Activated naive CD4-positive, alpha-beta T cell treated with anti-CD3 and anti-CD28 coated beads for 36 hours (primary cell): ENCODE data around the gene RSPO3. TPM values are rescaled to one million over a fixed set of nuclear protein-coding genes. Genes with fewer than 3 reads are reported as not detected.
"Not testable (repeated sequence)": the region's sequence is repeated elsewhere in the genome, so short reads cannot be mapped to it uniquely, and the experiment has no call there.

ENCODE experiments used
- CTCF ChIA-PET: fragments of 350-600 bp; sonication (Branson Sonifier 250); formaldehyde crosslinking; loops from one replicate; lab custom pipeline; 2021; ENCODE audit warnings: antibody characterized with exemption; lab: Charles Lee
- DNase-seq: peaks from one replicate; pipeline ENCODE4 v3.0.0-alpha.2; 2020
- H3K27ac Mint-ChIP-seq: one replicate; pipeline ENCODE4 v1.8.0; 2021; ENCODE audit warnings: mild to moderate bottlenecking, mixed read lengths
- H3K27me3 Mint-ChIP-seq: one replicate; pipeline ENCODE4 v1.8.0; 2021; ENCODE audit warnings: low read depth, mixed read lengths
- H3K36me3 Mint-ChIP-seq: one replicate; pipeline ENCODE4 v1.8.0; 2021; ENCODE audit warnings: low read depth, mixed read lengths
- H3K4me1 Mint-ChIP-seq: one replicate; pipeline ENCODE4 v1.8.0; 2021; ENCODE audit warnings: low read depth, mixed read lengths
- H3K4me3 Mint-ChIP-seq: one replicate; pipeline ENCODE4 v1.8.0; 2021; ENCODE audit warnings: mild to moderate bottlenecking, moderate library complexity, mixed read lengths
- H3K9me3 Mint-ChIP-seq: one replicate; pipeline ENCODE4 v1.8.0; 2021; ENCODE audit warnings: mixed read lengths
- intact Hi-C: fragments of 100-400 bp; cut with micrococcal nuclease; formaldehyde crosslinking; loops from one replicate; pipeline ENCODE4 v1.15.1; 2023
- total RNA-seq, 2 experiments: library from RNA; stranded (reverse); gene quantifications; one replicate each; pipeline ENCODE4 v1.2.3, GENCODE V29; 2021

Gene RSPO3
- total RNA-seq, 2 experiments from 2014 or later: not detected

- H3K27ac Mint-ChIP-seq: no peak overlapping the region
- intact Hi-C loops: no loop called here
- no peaks in the 10 kb centered on the region for H3K4me1 Mint-ChIP-seq
- peaks cover 6% of the 10 kb centered on the region for H3K27me3 Mint-ChIP-seq
- H3K36me3 Mint-ChIP-seq: no peaks in the 10 kb centered on the region
- H3K9me3 Mint-ChIP-seq: no peaks in the 10 kb centered on the region
- DNase-seq: no peak
- no peak overlapping the region for H3K4me3 Mint-ChIP-seq
- CTCF ChIA-PET: no interaction called here
These were observed 80.1 kb downstream of the RSPO3 start for GRCh38 chr6:127198549-127198948.

- no peak overlapping the region for H3K27ac Mint-ChIP-seq
- no peak for DNase-seq
- H3K9me3 Mint-ChIP-seq: no peaks in the 10 kb centered on the region
- H3K27me3 Mint-ChIP-seq: peaks cover 6% of the 10 kb centered on the region
- no peak overlapping the region for H3K4me3 Mint-ChIP-seq
- no peaks in the 10 kb centered on the region for H3K4me1 Mint-ChIP-seq
- intact Hi-C loops: no loop called here
- no peaks in the 10 kb centered on the region for H3K36me3 Mint-ChIP-seq
- CTCF ChIA-PET: no interaction called here
These were observed 81.0 kb downstream of the RSPO3 start for GRCh38 chr6:127199470-127199869.

- Mint-ChIP-seq H3K27me3 (peaks cover 6% of the 10 kb centered on the region), H3K4me3 (no peak overlapping the region), H3K27ac (no peak overlapping the region), H3K4me1 (no peaks in the 10 kb centered on the region), H3K9me3 (no peaks in the 10 kb centered on the region), H3K36me3 (no peaks in the 10 kb centered on the region)
- intact Hi-C loops: no loop called here
- CTCF ChIA-PET: no interaction called here
- no peak for DNase-seq
These were observed 81.6 kb downstream of the RSPO3 start for GRCh38 chr6:127200114-127200513.

GRCh38 chr6:127201321-127201720 is 82.8 kb downstream of the RSPO3 start:
- H3K4me3 Mint-ChIP-seq: no peak overlapping the region
- intact Hi-C loops: no loop called here
- no peaks in the 10 kb centered on the region for H3K9me3 Mint-ChIP-seq
- H3K36me3 Mint-ChIP-seq: no peaks in the 10 kb centered on the region
- no peaks in the 10 kb centered on the region for H3K4me1 Mint-ChIP-seq
- H3K27me3 Mint-ChIP-seq: peaks cover 6% of the 10 kb centered on the region
- no peak overlapping the region for H3K27ac Mint-ChIP-seq
- CTCF ChIA-PET: interaction anchor here (1.3 kb wide), 1 partner anchor 13 kb away, joined by 3 read pairs; no protein-coding TSS in a partner anchor
- no peak for DNase-seq

GRCh38 chr6:127202676-127203075 is 84.2 kb downstream of the RSPO3 start:
- CTCF ChIA-PET: no interaction called here
- no peak overlapping the region for H3K4me3 Mint-ChIP-seq
- no peak for DNase-seq
- no peaks in the 10 kb centered on the region for H3K4me1 Mint-ChIP-seq
- no peak overlapping the region for H3K27ac Mint-ChIP-seq
- intact Hi-C loops: no loop called here
- peaks cover 6% of the 10 kb centered on the region for H3K27me3 Mint-ChIP-seq
- H3K9me3 Mint-ChIP-seq: no peaks in the 10 kb centered on the region
- H3K36me3 Mint-ChIP-seq: no peaks in the 10 kb centered on the region

- no peak overlapping the region for H3K4me3 Mint-ChIP-seq
- CTCF ChIA-PET: no interaction called here
These were observed 85.8 kb downstream of the RSPO3 start for GRCh38 chr6:127204281-127204680.

GRCh38 chr6:127205036-127205435 is 86.6 kb downstream of the RSPO3 start:
- Mint-ChIP-seq H3K36me3 (no peaks in the 10 kb centered on the region), H3K27ac (no peak overlapping the region), H3K27me3 (peaks cover 14% of the 10 kb centered on the region), H3K4me3 (no peak overlapping the region), H3K9me3 (no peaks in the 10 kb centered on the region), H3K4me1 (no peaks in the 10 kb centered on the region)
- intact Hi-C loops: no loop called here
- DNase-seq: no peak
- CTCF ChIA-PET: no interaction called here

More at GRCh38 chr6:127204281-127204680, 85.8 kb downstream of the RSPO3 start:
- no peaks in the 10 kb centered on the region for H3K36me3 Mint-ChIP-seq
- intact Hi-C loops: no loop called here
- H3K9me3 Mint-ChIP-seq: no peaks in the 10 kb centered on the region
- no peaks in the 10 kb centered on the region for H3K4me1 Mint-ChIP-seq
- no peak for DNase-seq
- H3K27me3 Mint-ChIP-seq: peaks cover 14% of the 10 kb centered on the region
- no peak overlapping the region for H3K27ac Mint-ChIP-seq

GRCh38 chr6:127206531-127207095 is 88.1 kb downstream of the RSPO3 start:
- intact Hi-C loops: no loop called here
- no peaks in the 10 kb centered on the region for H3K4me1 Mint-ChIP-seq
- H3K27me3 Mint-ChIP-seq: peaks cover 18% of the 10 kb centered on the region
- CTCF ChIA-PET: no interaction called here
- H3K27ac Mint-ChIP-seq: no peak overlapping the region
- no peaks in the 10 kb centered on the region for H3K36me3 Mint-ChIP-seq
- H3K9me3 Mint-ChIP-seq: no peaks in the 10 kb centered on the region
- no peak overlapping the region for H3K4me3 Mint-ChIP-seq
- no peak for DNase-seq

GRCh38 chr6:127207591-127208120 is 89.2 kb downstream of the RSPO3 start:
- CTCF ChIA-PET: no interaction called here
- peaks cover 21% of the 10 kb centered on the region for H3K27me3 Mint-ChIP-seq
- no peak overlapping the region for H3K27ac Mint-ChIP-seq
- intact Hi-C loops: no loop called here
- no peaks in the 10 kb centered on the region for H3K36me3 Mint-ChIP-seq
- H3K9me3 Mint-ChIP-seq: no peaks in the 10 kb centered on the region
- no peaks in the 10 kb centered on the region for H3K4me1 Mint-ChIP-seq
- no peak for DNase-seq
- H3K4me3 Mint-ChIP-seq: no peak overlapping the region

GRCh38 chr6:127210725-127211124 is 92.3 kb downstream of the RSPO3 start:
- H3K4me3 Mint-ChIP-seq: no peak overlapping the region
- DNase-seq: no peak
- H3K4me1 Mint-ChIP-seq: no peaks in the 10 kb centered on the region
- peaks cover 22% of the 10 kb centered on the region for H3K27me3 Mint-ChIP-seq
- no peaks in the 10 kb centered on the region for H3K9me3 Mint-ChIP-seq
- intact Hi-C loops: no loop called here
- CTCF ChIA-PET: interaction anchor here (0.8 to 1.0 kb wide), 3 partner anchors 10 to 46 kb away, joined by 3 to 4 read pairs (median 3); no protein-coding TSS in a partner anchor
- H3K36me3 Mint-ChIP-seq: no peaks in the 10 kb centered on the region
- H3K27ac Mint-ChIP-seq: no peak overlapping the region

GRCh38 chr6:127212376-127212775 is 93.9 kb downstream of the RSPO3 start:
- Mint-ChIP-seq H3K36me3 (no peaks in the 10 kb centered on the region), H3K4me1 (no peaks in the 10 kb centered on the region), H3K27ac (no peak overlapping the region), H3K4me3 (no peak overlapping the region), H3K9me3 (no peaks in the 10 kb centered on the region), H3K27me3 (peaks cover 24% of the 10 kb centered on the region)
- CTCF ChIA-PET: interaction anchor here (1.3 kb wide), 1 partner anchor 25 kb away, joined by 3 read pairs; no protein-coding TSS in a partner anchor
- no peak for DNase-seq
- intact Hi-C loops: no loop called here

- H3K27ac Mint-ChIP-seq, H3K36me3 Mint-ChIP-seq, DNase-seq, CTCF ChIA-PET, intact Hi-C loops, H3K4me1 Mint-ChIP-seq, H3K4me3 Mint-ChIP-seq, H3K9me3 Mint-ChIP-seq: not testable (repeated sequence)
- peaks cover 16% of the 10 kb centered on the region for H3K27me3 Mint-ChIP-seq
These were observed 95.6 kb downstream of the RSPO3 start for GRCh38 chr6:127214032-127214431.

GRCh38 chr6:127214531-127214930 is 96.1 kb downstream of the RSPO3 start:
- not testable (repeated sequence) for H3K4me3 Mint-ChIP-seq, H3K36me3 Mint-ChIP-seq, H3K4me1 Mint-ChIP-seq

More at GRCh38 chr6:127214531-127214930, 96.1 kb downstream of the RSPO3 start:
- intact Hi-C loops, DNase-seq, H3K27ac Mint-ChIP-seq, CTCF ChIA-PET, H3K9me3 Mint-ChIP-seq: not testable (repeated sequence)
- peaks cover 19% of the 10 kb centered on the region for H3K27me3 Mint-ChIP-seq
